ENCODE data around the gene BAIAP2. TPM values are rescaled to one million over a fixed set of nuclear protein-coding genes. Genes with fewer than 3 reads are reported as not detected.

The BAIAP2 gene
- polyA plus RNA-seq, 2 of the 4 experiments (the other 2 are of a cell fraction): 7.1 to 27.5 TPM

- Histone ChIP-seq H3K27ac (peak overlapping the region in 1 of 2 experiments; percentile 84; a peak in 3 of 6 replicates), H3K4me2 (peak overlapping the region; percentile 87), H3K9me3 (no peaks in the 10 kb centered on the region), H3K4me3 (peak overlapping the region; percentile 56; the same call in 2 of the 3 replicates), H3K4me1 (peaks cover 9% of the 10 kb centered on the region)
- ChIA-PET POLR2A (no interaction called here), CTCF (interaction anchor here (1.0 to 3.7 kb wide), 9 partner anchors 10 to 96 kb away, joined by 3 to 23 read pairs (median 9); no protein-coding TSS in a partner anchor)
- TF ChIP-seq EP300 (IDR thresholded peaks at IDR 0.05) (no peak), NFE2L2 (conservative IDR thresholded peaks at IDR 0.05; ENCODE audit: low read length) (no peak), RARB (CRISPR knock-in tag; IDR thresholded peaks at IDR 0.05) (no peak), USF2 (IDR thresholded peaks at IDR 0.05) (no peak)
- ATAC-seq (no peak), DNase-seq (ENCODE audit: low read depth in 1 of 2, low spot score in 1 of 2) (no peak), FAIRE-seq (no peak)
- 84% methylated on average over 30 of the region's 33 CpGs for WGBS (ENCODE audit: missing lambda C conversion rate)
Observed at GRCh38 chr17:81120149-81120484, 85.2 kb downstream of the BAIAP2 start.

- Histone ChIP-seq H3K9me3 (no peaks in the 10 kb centered on the region), H3K4me3 (no peak overlapping the region), H3K27ac (0 out of 6 replicates have a peak overlapping the region, but pooled peaks of 1 of the 2 experiments have one; percentile 84), H3K4me2 (no peak overlapping the region), H3K4me1 (peaks cover 17% of the 10 kb centered on the region)
- CTCF ChIA-PET: interaction anchor here (0.9 to 3.7 kb wide), 11 partner anchors 9 to 97 kb away, joined by 3 to 23 read pairs (median 6); no protein-coding TSS in a partner anchor
- POLR2A ChIA-PET: no interaction called here
- peak; percentile 5 to 7; a peak in 3 of 6 replicates for ATAC-seq
- no peak for TF ChIP-seq KDM1A (IDR thresholded peaks at IDR 0.05; ENCODE audit: low read depth)
- no peak for TF ChIP-seq RNF2 (IDR thresholded peaks at IDR 0.05; ENCODE audit: borderline replicate concordance, low read depth)
- TF ChIP-seq JUN (IDR thresholded peaks at IDR 0.05): no peak
- no peak for TF ChIP-seq BHLHE40 (IDR thresholded peaks at IDR 0.05; ENCODE audit: low read depth, low read length)
- no peak for TF ChIP-seq HES2 (IDR thresholded peaks at IDR 0.05)
- no peak for TF ChIP-seq HOXB13 (CRISPR knock-in tag; IDR thresholded peaks at IDR 0.05; ENCODE audit: low read depth)
- no peak for TF ChIP-seq FOSB (CRISPR knock-in tag; IDR thresholded peaks at IDR 0.05)
- 74% methylated on average over 25 of the region's 45 CpGs for WGBS (ENCODE audit: missing lambda C conversion rate)
- no peak for FAIRE-seq
- peak in 1 of 2 experiments; percentile 46 for DNase-seq (ENCODE audit: low read depth in 1 of 2, low spot score in 1 of 2)
Observed at GRCh38 chr17:81120695-81121621, 86.0 kb downstream of the BAIAP2 start.

GRCh38 chr17:81121841-81122733 is 87.1 kb downstream of the BAIAP2 start:
- TF ChIP-seq EP300 (IDR thresholded peaks at IDR 0.05): no peak
- no peak for TF ChIP-seq POLR2A (IDR thresholded peaks at IDR 0.05; ENCODE audit: low read length)
- no peak for TF ChIP-seq REST (IDR thresholded peaks at IDR 0.05)
- no peak for TF ChIP-seq HES2 (IDR thresholded peaks at IDR 0.05)
- TF ChIP-seq CBX2 (IDR thresholded peaks at IDR 0.05; ENCODE audit: borderline replicate concordance, low read depth): no peak
- no peak for TF ChIP-seq HOXB13 (CRISPR knock-in tag; IDR thresholded peaks at IDR 0.05; ENCODE audit: low read depth)
- TF ChIP-seq FOSL2 (IDR thresholded peaks at IDR 0.05): no peak
- no peak for TF ChIP-seq FOSL2 (CRISPR knock-in tag; IDR thresholded peaks at IDR 0.05)
- no peak for TF ChIP-seq POLR2AphosphoS2 (conservative IDR thresholded peaks at IDR 0.05; ENCODE audit: low read length)
- Histone ChIP-seq H3K4me3 (no peak overlapping the region), H3K4me2 (no peak overlapping the region), H3K4me1 (peaks cover 18% of the 10 kb centered on the region), H3K9me3 (no peaks in the 10 kb centered on the region), H3K27ac (no peak overlapping the region)
- 93% methylated on average over 101 of the region's 109 CpGs for WGBS (ENCODE audit: missing lambda C conversion rate)
- ATAC-seq: no peak
- POLR2A ChIA-PET: no interaction called here
- no peak for DNase-seq (ENCODE audit: low read depth in 1 of 2, low spot score in 1 of 2)
- no peak for FAIRE-seq
- CTCF ChIA-PET: interaction anchor here (0.5 to 3.7 kb wide), 6 partner anchors 11 to 506 kb away, joined by 3 to 23 read pairs (median 4); no protein-coding TSS in a partner anchor

All from A549 (cell line).